Raji (cell line): Measurements from ENCODE around the gene TXNDC9.
A peak's percentile ranks its signal among the peaks of the same experiment; 100 is the strongest.

Experiments used
- POLR2A ChIP-seq: IDR thresholded peaks from 2 replicates; pipeline ENCODE4 v1.6.1; 2011; ENCODE audit warnings: low read depth, low read length, control low read depth; ENCODE audit not compliant: insufficient read depth

TXNDC9 gene

GRCh38 chr2:99335911-99336803, at the start of gene TXNDC9:
Gene TXNDC9 (minus strand): TSS chr2:99336333. CDS start chr2:99333210, 3,123 bp downstream.
- peak; percentile 98 for TF ChIP-seq POLR2A

- TF ChIP-seq POLR2A = no peak
These were observed 46.0 kb upstream of the TXNDC9 start for GRCh38 chr2:99382143-99382542.

DNA sequence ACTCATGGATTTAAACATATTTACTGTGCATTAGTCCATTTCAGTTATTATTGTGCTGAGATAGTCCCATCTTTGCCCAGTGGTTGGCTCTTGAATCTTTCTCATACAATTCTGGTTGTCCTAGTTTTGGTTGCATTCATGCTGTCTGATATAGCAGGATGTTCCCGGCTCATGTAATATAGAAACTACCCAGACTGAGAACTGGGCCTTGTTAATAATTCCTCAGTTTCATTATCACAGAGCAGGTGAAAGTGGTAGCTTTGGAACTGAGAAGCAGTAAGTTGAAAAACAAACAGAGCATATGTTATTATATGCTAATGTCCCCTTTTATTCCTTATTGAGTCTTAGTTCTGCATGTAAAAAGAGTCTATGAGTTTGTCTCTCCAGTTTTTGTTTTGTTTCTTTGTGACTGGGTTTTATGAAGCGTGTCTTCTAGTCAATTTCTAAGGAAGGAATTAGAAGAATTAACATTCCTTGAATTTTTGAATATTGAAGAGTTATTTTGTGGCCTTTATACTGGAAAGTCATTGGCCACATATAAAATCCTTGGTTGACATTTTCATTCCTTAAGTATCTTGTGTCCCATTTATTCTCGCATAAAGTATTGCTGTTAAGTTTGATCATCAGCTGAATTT, 44.4 kb upstream of the TXNDC9 start:
- TF ChIP-seq POLR2A = no peak

- TF ChIP-seq POLR2A = no peak
These were observed 41.7 kb upstream of the TXNDC9 start for GRCh38 chr2:99377879-99378278.

GRCh38 chr2:99376254-99376864, 40.2 kb upstream of the TXNDC9 start:
- TF ChIP-seq POLR2A = no peak

DNA sequence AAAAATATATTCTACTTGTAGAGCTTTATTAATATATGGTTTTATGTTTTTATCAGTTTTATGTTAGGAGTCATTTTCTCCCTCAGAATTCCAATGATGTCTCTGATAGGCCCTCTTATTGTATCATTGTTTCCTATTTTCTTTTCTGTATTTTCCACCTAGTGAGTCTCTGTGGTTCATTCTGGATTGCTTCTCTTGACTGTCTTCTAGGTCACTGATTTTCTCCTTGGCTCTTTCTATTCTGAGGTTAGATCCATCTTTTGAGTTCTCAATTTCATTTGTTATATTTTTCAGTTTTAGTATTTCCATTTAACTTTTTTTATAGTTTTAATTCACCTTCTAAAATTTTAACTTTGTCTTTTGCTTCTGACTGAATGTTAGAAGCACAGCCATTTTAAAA, 38.6 kb upstream of the TXNDC9 start:
- TF ChIP-seq POLR2A = no peak

DNA sequence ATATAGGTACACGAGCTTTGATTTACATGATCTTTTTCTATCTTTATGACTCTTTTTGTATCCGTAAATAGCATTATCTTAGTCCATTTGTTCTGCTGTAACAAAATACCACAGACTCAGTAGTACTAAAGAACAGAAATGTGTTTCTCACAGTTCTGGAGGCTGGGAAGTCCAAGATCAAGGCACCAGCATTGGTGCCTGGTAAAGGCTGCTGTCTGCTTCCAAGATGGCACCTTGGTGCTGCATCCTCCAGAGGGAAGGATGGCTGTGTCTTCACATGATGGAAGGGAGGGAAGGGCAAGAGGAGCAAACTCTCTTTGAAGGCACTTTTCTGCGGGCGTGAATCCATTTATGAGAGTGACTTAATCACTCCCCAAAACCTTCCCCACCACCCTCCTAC, 37.0 kb upstream of the TXNDC9 start:
- TF ChIP-seq POLR2A = no peak

- TF ChIP-seq POLR2A = no peak
These were observed 29.5 kb upstream of the TXNDC9 start for GRCh38 chr2:99365661-99366060.

DNA sequence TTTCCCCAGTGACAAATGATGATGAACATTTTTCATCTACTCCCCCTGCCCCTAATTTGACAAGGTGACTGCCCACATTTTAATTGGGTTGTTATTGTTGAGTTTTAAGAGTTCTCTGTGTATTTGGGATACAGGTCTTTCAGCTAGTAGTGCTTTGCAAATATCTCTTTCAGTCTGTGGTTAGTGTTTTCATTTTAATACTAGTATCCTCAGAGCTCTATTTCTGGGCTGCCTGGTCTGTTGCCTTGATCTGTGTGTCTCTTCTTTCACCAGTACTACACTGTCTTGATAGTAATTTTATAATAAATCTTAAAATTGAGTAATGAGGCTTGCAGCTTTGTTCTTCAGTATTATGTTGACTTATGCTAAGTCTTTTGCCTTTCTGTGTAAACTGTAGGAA, 20.7 kb upstream of the TXNDC9 start:
- no peak for TF ChIP-seq POLR2A

DNA sequence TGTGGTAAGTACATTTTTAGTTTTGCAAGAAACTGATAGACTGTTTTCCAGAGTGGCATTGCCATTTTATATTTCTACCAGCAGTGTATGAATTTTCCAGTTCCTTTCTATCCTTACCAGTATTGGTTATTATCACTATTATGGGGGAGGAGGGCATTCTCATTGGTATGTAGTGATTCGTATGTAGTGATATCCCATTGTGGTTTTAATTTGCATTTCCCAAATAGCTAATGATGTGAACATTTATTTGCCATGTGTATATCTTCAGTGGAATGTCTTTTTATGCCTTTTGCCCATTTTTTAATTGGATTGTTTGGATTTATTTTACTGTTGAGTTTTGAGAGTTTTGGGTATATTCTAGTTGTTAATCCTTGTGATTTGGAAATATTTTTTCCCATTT, 17.9 kb upstream of the TXNDC9 start:
- no peak for TF ChIP-seq POLR2A

DNA sequence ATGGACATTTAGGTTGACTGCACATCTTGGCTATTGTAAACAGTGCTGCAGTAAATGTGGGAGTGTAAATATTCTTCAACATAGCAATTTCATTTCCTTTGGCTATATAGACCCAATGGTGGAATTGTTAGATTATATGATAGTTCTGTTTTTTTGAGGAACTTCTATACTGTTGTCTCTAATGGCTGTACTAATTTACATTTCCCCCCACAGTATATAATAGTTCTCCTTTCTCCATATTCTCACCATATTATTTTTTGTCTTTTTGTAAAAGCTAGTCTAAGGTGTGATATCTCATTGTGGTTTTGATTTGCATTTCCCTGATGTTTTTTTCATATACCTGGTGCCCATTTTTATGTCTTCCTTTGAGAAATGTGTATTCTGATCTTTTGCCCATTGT, 14.1 kb upstream of the TXNDC9 start:
- no peak for TF ChIP-seq POLR2A

- no peak for TF ChIP-seq POLR2A
These were observed 12.0 kb upstream of the TXNDC9 start for GRCh38 chr2:99348173-99348572.

DNA sequence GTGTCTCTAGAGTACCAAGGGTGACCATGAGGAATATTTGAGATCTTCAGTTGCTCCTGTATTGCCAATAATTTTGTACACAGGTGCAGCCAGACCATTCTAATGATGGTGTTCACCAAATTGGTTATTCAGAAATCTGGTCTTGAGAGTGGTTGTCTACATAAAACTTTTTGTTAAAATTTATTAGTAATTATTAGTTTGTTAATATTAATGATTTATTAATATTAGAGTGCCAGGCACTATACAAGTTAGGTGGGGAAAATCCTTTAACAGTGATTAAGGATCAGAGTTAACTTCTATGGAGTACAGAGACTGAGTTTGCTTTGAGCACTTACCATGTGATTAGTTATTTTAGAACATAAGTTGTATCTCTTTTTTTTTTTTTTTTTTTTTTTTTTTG, 10.1 kb upstream of the TXNDC9 start:
- TF ChIP-seq POLR2A = no peak

DNA sequence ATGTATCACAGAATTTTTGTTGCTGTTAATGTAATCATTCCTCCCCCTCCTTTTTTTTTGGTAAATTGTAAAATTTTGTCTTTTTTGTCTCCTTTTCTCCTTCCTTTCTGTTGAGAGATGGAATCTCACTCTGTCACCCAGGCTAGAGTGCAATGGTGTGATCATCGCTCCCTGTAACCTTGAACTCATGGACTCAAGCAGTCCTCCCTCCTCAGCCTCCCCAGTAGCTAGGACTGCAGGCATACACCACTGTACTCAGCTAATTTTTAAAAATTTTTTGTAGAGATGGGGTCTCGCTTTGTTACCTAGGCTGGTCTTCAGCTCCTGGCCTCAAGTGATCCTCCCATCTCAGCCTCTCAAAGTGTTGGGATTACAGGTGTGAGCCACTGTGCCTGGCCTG, 6.4 kb upstream of the TXNDC9 start:
- TF ChIP-seq POLR2A = no peak

GRCh38 chr2:99340669-99341236, 4.6 kb upstream of the TXNDC9 start:
- TF ChIP-seq POLR2A = no peak

GRCh38 chr2:99338029-99338585, 2.0 kb upstream of the TXNDC9 start:
- TF ChIP-seq POLR2A = no peak
